Prostate gland (tissue), 2 donors: Measurements from ENCODE around the gene RABGAP1L.

Experiments used
- CTCF ChIP-seq, 4 experiments: fragments of 200-600 bp in 2 of 4; fragments of 450-650 bp in 2 of 4; sonication (generic) in 2 of 4; IDR thresholded peaks; 1 replicate in 3 of 4; 2 replicates in 1 of 4; pipeline ENCODE4 v1.5.1; 2016 to 2019; ENCODE audit warnings: antibody characterized with exemption in 4 of 4, mild to moderate bottlenecking in 2 of 4, moderate library complexity in 2 of 4
- POLR2AphosphoS5 ChIP-seq: sonication (generic); formaldehyde crosslinking; IDR thresholded peaks from one replicate; pipeline ENCODE4 v1.6.1; 2017; ENCODE audit warnings: antibody characterized with exemption

GRCh38 chr1:174152427-174152826 lies 6.9 kb upstream of the RABGAP1L start:
- TF ChIP-seq CTCF (IDR thresholded peaks at IDR 0.05) (no peak), POLR2AphosphoS5 (no peak)
